ENCODE measurements around the gene CADM1. TPM values are rescaled to one million over a fixed set of nuclear protein-coding genes. Genes with fewer than 3 reads are reported as not detected.

The CADM1 gene
- total and polyA plus RNA-seq, 10 of the 15 experiments (the other 5 are each of a cell fraction or from before 2014, with no cell fraction given), result 0.03 to 0.48 (median 0.15) TPM; not detected in 3

DNA sequence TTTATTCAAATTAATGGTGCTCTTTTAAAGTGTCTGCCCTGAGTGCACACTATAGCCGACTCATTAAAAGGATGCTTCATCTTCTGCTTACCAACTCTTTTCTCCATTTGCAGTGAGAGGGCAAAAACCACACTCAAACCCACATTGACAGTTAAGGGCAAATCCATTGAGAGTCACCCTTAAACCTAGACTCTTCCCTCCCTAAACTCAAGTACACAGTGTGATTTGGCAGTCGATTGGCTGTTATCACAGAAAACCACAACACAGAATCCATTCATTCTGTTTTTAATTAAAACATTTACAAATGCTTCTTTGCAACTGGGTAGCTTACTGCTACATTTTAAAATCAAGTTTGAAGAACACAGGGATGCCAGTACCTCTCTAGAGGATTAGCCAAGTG is 120.0 kb downstream of the CADM1 start:
- Histone ChIP-seq H3K27ac (ENCODE audit: control insufficient read depth, insufficient read depth) (no peak overlapping the region), H4K20me1 (ENCODE audit: control insufficient read depth, insufficient read depth) (no peaks in the 10 kb centered on the region), H3K9ac (ENCODE audit: control insufficient read depth, insufficient read depth, low read length) (no peak overlapping the region), H3K4me2 (ENCODE audit: control insufficient read depth, insufficient read depth) (no peak overlapping the region), H3K4me3 (no peak overlapping the region), H3K36me3 (ENCODE audit: control insufficient read depth in 2 of 2, insufficient read depth in 2 of 2, low read length in 1 of 2) (no peaks in the 10 kb centered on the region), H3K9me3 (replicated peaks; ENCODE audit: control insufficient read depth, insufficient read depth, low read length) (no peaks in the 10 kb centered on the region), H3K27me3 (replicated peaks in 1 of 2; ENCODE audit: control insufficient read depth in 2 of 2, insufficient read depth in 2 of 2, low read length in 1 of 2) (peaks cover 0 to 6% of the 10 kb centered on the region in 2 experiments; a peak in 2 of 4 replicates), H3K79me2 (ENCODE audit: control insufficient read depth, insufficient read depth, low read length) (no peaks in the 10 kb centered on the region), H2AFZ (ENCODE audit: control insufficient read depth, low read depth, low read length) (no peak overlapping the region), H3K4me1 (ENCODE audit: control insufficient read depth, insufficient read depth, low read length) (peaks cover 3% of the 10 kb centered on the region; the same call in 1 of the 2 replicates)
- DNase-seq (ENCODE audit: low read depth, low spot score), result no peak
- POLR2A ChIA-PET, result interaction anchor here (0.6 kb wide), 1 partner anchor 385 kb away, joined by 3 read pairs; no protein-coding TSS in a partner anchor
- BruUV-seq (replicated peaks), result no TSS peak
- FAIRE-seq, result no peak
- CTCF ChIA-PET, result interaction anchor here (0.6 kb wide), 1 partner anchor 480 kb away, joined by 3 read pairs; no protein-coding TSS in a partner anchor
- ATAC-seq, result no peak
- SMC1A ChIA-PET (ENCODE audit: uncharacterized antibody, unreplicated experiment), result no interaction called here
- TF ChIP-seq RUNX3 (IDR thresholded peaks at IDR 0.05; ENCODE audit: low read length) (no peak), NRF1 (conservative IDR thresholded peaks at IDR 0.05; ENCODE audit: low read depth, low read length) (no peak), ETV6 (conservative IDR thresholded peaks at IDR 0.05 in 1 of 2, IDR thresholded peaks at IDR 0.05 in 1 of 2; ENCODE audit: borderline replicate concordance in 1 of 2, low read depth in 1 of 2) (no peak), RFX5 (IDR thresholded peaks at IDR 0.05; ENCODE audit: low read depth, low read length) (no peak), CREB1 (IDR thresholded peaks at IDR 0.05; ENCODE audit: low read depth) (no peak), TCF12 (IDR thresholded peaks at IDR 0.05; ENCODE audit: low read depth, low read length) (no peak), FOXK2 (IDR thresholded peaks at IDR 0.05) (no peak), HDAC2 (IDR thresholded peaks at IDR 0.05) (no peak), SP1 (IDR thresholded peaks at IDR 0.05; ENCODE audit: low read depth, low read length) (no peak), MYB (IDR thresholded peaks at IDR 0.05; ENCODE audit: borderline replicate concordance, low read depth, low read length) (no peak), HCFC1 (IDR thresholded peaks at IDR 0.05; ENCODE audit: low read length) (no peak), ASH2L (IDR thresholded peaks at IDR 0.05; ENCODE audit: borderline replicate concordance, low read depth) (no peak), NFYB (IDR thresholded peaks at IDR 0.05; ENCODE audit: insufficient read depth, low read depth, low read length) (no peak), STAT1 (conservative IDR thresholded peaks at IDR 0.05) (no peak)
- TF ChIP-seq, protein P1, sequence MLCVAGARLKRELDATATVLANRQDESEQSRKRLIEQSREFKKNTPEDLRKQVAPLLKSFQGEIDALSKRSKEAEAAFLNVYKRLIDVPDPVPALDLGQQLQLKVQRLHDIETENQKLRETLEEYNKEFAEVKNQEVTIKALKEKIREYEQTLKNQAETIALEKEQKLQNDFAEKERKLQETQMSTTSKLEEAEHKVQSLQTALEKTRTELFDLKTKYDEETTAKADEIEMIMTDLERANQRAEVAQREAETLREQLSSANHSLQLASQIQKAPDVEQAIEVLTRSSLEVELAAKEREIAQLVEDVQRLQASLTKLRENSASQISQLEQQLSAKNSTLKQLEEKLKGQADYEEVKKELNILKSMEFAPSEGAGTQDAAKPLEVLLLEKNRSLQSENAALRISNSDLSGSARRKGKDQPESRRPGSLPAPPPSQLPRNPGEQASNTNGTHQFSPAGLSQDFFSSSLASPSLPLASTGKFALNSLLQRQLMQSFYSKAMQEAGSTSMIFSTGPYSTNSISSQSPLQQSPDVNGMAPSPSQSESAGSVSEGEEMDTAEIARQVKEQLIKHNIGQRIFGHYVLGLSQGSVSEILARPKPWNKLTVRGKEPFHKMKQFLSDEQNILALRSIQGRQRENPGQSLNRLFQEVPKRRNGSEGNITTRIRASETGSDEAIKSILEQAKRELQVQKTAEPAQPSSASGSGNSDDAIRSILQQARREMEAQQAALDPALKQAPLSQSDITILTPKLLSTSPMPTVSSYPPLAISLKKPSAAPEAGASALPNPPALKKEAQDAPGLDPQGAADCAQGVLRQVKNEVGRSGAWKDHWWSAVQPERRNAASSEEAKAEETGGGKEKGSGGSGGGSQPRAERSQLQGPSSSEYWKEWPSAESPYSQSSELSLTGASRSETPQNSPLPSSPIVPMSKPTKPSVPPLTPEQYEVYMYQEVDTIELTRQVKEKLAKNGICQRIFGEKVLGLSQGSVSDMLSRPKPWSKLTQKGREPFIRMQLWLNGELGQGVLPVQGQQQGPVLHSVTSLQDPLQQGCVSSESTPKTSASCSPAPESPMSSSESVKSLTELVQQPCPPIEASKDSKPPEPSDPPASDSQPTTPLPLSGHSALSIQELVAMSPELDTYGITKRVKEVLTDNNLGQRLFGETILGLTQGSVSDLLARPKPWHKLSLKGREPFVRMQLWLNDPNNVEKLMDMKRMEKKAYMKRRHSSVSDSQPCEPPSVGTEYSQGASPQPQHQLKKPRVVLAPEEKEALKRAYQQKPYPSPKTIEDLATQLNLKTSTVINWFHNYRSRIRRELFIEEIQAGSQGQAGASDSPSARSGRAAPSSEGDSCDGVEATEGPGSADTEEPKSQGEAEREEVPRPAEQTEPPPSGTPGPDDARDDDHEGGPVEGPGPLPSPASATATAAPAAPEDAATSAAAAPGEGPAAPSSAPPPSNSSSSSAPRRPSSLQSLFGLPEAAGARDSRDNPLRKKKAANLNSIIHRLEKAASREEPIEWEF (IDR thresholded peaks at IDR 0.05; ENCODE audit: insufficient replicate concordance, low read depth, low read length), result no peak
- TF ChIP-seq, protein P2, sequence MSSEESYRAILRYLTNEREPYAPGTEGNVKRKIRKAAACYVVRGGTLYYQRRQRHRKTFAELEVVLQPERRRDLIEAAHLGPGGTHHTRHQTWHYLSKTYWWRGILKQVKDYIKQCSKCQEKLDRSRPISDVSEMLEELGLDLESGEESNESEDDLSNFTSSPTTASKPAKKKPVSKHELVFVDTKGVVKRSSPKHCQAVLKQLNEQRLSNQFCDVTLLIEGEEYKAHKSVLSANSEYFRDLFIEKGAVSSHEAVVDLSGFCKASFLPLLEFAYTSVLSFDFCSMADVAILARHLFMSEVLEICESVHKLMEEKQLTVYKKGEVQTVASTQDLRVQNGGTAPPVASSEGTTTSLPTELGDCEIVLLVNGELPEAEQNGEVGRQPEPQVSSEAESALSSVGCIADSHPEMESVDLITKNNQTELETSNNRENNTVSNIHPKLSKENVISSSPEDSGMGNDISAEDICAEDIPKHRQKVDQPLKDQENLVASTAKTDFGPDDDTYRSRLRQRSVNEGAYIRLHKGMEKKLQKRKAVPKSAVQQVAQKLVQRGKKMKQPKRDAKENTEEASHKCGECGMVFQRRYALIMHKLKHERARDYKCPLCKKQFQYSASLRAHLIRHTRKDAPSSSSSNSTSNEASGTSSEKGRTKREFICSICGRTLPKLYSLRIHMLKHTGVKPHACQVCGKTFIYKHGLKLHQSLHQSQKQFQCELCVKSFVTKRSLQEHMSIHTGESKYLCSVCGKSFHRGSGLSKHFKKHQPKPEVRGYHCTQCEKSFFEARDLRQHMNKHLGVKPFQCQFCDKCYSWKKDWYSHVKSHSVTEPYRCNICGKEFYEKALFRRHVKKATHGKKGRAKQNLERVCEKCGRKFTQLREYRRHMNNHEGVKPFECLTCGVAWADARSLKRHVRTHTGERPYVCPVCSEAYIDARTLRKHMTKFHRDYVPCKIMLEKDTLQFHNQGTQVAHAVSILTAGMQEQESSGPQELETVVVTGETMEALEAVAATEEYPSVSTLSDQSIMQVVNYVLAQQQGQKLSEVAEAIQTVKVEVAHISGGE (CRISPR knock-in tag; IDR thresholded peaks at IDR 0.05), result no peak
- 47% methylated on average over 2 of the region's 2 CpGs for WGBS (ENCODE audit: insufficient coverage, insufficient replicate concordance, low lambda C conversion rate, missing lambda C conversion rate)
- in situ Hi-C loops (cut with MboI) (no loop called here), intact Hi-C loops (cut with micrococcal nuclease; ENCODE audit: unreplicated experiment) (no loop called here)
- RAD21 ChIA-PET (ENCODE audit: unreplicated experiment), result no interaction called here
